ENCODE data around the gene ZNF587. TPM values are rescaled to one million over a fixed set of nuclear protein-coding genes. Genes with fewer than 3 reads are reported as not detected.
"Not testable (repeated sequence)": the region's sequence is repeated elsewhere in the genome, so short reads cannot be mapped to it uniquely, and the experiment has no call there.

ZNF587 gene
- total RNA-seq, 2 donors from 2014 or later, result 18.6 to 20.9 TPM

DNA sequence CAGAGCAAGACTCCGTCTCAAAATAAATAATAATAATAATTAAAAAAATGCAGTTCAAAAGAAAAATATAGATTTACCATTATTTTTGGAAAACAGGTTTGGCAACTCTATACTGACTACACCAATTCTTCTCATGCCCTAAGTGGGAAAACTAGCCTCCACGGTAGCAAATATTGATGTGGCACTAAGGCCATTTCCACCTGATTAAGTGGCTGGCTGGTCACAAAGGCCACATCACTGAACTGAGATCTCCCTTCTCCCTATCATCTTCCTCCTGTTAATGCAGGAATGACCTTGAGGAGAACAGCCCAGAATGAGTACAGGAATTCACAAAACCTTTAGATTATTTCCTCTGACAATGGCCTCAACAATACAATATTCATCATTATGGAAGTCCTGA is 20.6 kb downstream of the ZNF587 start:
- no peak for DNase-seq
- intact Hi-C loops (cut with DNase I), result no loop called here
- no peak for ATAC-seq

DNA sequence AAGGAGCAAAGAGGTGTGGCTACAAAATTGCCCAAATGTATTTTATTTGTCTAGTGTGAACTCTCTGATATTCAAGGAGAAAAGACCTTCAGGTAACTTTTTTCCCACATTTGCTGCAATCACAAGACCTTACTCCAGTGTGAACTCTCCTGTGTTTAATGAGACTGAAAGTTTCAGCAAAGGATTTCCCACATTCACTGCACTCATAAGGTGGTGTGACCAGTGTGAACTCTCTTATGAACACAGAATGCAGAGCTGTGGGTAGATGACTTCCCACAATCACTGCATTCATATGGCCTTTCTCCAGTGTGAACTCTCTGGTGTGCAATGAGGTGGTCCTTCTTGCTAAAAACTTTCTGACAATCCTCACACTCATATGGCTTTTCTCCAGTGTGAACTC is 22.8 kb downstream of the ZNF587 start:
- ATAC-seq, result no peak
- intact Hi-C loops (cut with DNase I), result no loop called here
- no peak for DNase-seq

DNA sequence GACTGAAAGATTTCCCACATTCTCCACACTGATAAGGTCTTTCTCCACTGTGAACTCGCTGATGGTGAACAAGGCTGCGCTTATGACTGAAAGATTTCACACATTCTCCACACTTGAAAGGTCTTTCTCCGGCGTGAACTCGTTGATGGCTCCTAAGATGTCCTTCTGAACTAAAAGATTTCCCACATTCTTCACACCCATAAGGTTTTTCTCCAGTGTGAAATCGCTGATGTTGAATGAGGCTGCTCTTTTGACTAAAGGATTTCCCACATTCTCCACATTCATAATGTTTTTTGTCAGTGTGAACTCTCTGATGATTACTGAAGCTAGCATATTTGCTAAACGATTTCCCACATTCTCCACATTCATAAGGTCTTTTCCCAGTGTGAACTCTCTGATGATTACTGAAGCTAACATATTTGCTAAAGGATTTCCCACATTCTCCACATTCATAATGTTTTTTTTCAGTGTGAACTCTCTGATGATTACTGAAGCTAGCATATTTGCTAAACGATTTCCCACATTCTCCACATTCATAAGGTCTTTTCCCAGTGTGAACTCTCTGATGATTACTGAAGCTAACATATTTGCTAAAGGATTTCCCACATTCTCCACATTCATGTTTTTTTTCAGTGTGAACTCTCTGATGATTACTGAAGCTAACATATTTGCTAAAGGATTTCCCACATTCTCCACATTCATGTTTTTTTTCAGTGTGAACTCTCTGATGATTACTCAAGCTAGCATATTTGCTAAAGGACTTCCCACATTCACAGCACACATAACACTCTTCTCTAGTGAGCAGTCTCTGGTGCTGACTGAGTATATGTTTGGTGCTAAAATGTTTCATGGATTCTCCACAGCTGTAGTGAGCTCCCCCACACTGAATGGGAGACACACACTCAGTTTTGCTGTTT is 24.5 kb downstream of the ZNF587 start:
- DNase-seq; intact Hi-C loops (cut with DNase I); ATAC-seq: not testable (repeated sequence)

- DNase-seq (no peak), ATAC-seq (no peak)
Observed at GRCh38 chr19:57886046-57886445, 36.4 kb downstream of the ZNF587 start.

DNA sequence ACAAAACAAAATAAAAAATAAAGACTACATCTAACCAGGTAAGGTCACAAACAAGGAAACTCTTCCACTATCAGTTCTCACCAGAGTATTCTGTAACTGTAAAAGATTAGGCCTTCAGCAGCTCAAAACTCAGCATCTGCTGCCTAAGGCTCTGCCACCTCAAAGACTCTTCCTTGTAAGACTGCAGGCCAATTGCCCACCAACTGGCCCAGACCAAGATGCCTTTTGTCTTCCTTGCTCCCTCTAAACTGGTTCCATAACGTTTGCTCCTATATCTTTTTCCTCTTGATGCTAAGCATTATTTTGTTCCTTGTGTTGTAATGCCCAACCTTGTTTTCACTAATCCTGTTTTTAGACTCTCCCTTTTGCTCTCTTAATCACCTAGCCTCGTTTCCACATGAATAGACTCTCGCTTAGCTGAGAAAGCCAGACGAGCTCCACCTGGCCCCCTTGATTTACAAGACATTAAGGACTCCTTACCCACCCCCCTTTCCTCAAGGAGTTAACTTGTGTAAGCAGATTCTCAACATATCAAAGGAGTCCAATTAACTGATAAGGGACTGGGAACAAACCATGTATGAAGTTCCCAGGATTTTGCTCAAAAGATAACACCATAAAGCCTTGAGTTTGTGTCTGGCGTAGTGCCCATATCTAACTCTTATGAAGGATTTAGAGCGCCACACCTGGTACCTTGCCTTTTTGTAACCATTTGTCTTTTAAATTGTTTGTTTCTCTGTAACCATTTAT is 37.7 kb downstream of the ZNF587 start:
- DNase-seq, result no peak
- intact Hi-C loops (cut with DNase I), result no loop called here
- ATAC-seq, result no peak

More at GRCh38 chr19:57886046-57886445, 36.4 kb downstream of the ZNF587 start:
- intact Hi-C loops (cut with DNase I), result no loop called here

- intact Hi-C loops (cut with DNase I), result no loop called here
- ATAC-seq (peak in 1 of 2 donors; percentile 4), DNase-seq (no peak)
Observed at GRCh38 chr19:57888107-57888559, 38.5 kb downstream of the ZNF587 start.

GRCh38 chr19:57888560-57889231 is 39.0 kb downstream of the ZNF587 start, which contains the start of gene ZNF814:
Gene ZNF814 (minus strand): TSS chr19:57889037. CDS start chr19:57888802, 235 bp downstream.
- intact Hi-C loops (cut with DNase I), result no loop called here
- ATAC-seq, result peak; percentile 96 to 97

DNA sequence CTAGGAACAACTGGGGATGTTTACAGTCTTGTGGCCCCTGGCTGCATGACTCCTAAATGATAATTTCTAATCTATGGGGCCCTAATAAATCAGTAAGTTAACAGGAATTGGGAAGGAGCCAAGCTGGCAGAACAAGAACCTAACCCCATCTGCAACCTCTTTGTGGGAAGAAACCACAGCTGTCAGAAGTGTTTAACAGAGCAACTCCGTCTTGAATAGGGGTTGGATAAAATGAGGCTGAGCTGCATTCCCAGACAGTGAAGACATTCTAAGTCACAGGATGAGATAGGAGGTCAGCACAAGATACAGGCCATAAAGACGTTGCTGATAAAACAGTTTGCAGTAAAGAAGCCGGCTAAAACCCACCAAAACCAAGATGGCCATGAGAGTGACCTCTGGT is 41.0 kb downstream of the ZNF587 start:
- ATAC-seq; DNase-seq; intact Hi-C loops (cut with DNase I): not testable (repeated sequence)

More at GRCh38 chr19:57888560-57889231, 39.0 kb downstream of the ZNF587 start, which contains the start of gene ZNF814:
- peak; percentile 88 for DNase-seq

GRCh38 chr19:57900311-57900710 is 50.7 kb downstream of the ZNF587 start:
- intact Hi-C loops (cut with DNase I), result loop anchor here in 1 of 2 donors (5.0 to 10.0 kb wide), 2 partner anchors 163 to 796 kb away; no protein-coding TSS in a partner anchor
- DNase-seq (no peak), ATAC-seq (no peak)

- DNase-seq, result no peak
- intact Hi-C loops (cut with DNase I), result loop anchor here in 1 of 2 donors (5.0 to 10.0 kb wide), 2 partner anchors 166 to 799 kb away; no protein-coding TSS in a partner anchor
- ATAC-seq, result no peak
Observed at GRCh38 chr19:57903618-57904184, 54.0 kb downstream of the ZNF587 start.

DNA sequence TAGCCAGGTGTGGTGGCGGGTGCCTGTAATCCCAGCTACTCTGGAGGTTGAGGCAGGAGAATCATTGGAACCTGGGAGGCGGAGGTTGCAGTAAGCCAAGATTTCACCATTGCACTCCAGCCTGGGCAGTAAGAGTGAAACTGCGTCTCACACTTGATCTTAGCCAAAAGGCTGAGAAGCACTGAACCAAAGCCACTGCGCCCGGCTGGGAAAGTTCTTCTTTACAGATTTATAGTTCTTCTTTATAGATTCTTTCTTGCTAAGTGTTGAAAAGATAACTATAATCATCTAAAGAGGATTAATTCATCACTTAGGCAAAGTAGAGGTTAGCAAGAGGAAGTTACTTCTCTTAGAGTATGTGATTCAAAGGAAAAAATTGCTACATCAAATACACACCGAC is 55.6 kb downstream of the ZNF587 start:
- DNase-seq (no peak), ATAC-seq (no peak)
- intact Hi-C loops (cut with DNase I), result loop anchor here in 1 of 2 donors (10.0 kb wide), 1 partner anchor 800 kb away; no protein-coding TSS in a partner anchor

DNA sequence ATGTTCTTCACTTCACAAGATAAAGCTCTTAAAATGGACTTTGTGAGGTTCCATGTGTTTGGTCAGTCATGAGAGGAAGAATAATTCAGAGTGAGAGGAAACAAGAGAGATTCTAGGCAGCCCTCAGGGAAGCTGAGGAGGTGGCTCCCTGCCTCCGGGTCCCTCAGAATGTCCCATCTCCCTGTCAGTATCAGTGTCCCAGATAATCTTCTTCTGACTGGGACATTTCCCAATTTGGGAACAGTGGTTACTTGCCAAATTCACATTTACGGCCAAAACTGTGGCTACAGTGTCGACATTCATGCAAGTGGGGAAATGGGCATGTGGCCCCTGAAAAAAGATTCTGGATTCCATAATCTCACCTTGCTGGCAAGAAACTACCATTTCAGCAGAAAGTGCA is 57.7 kb downstream of the ZNF587 start:
- intact Hi-C loops (cut with DNase I), result loop anchor here in 1 of 2 donors (10.0 kb wide), 1 partner anchor 803 kb away; no protein-coding TSS in a partner anchor
- ATAC-seq, result no peak

DNA sequence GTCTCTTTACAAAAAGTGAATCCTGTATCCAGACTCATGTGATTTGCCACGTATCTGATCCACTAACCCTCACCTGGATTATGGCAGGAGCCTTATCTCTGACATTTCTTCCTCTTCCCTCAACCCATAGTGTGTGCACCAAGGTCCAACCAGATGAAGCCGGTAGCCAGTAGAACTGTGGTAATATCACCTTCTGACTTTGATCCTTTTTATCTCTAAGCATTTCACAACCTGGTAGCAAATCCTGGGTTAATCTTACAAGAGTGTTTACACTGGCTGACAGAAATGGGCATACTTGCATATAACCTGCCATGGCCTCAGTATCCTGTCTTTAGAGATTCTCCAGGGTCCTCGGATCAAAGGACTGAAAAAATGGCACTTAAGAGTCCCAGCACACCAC is 64.9 kb downstream of the ZNF587 start:
- intact Hi-C loops (cut with DNase I), result no loop called here
- DNase-seq, result no peak
- no peak for ATAC-seq

More for the DNA sequence above, 57.7 kb downstream of the ZNF587 start:
- DNase-seq, result no peak

Other genes with a start within 250 kb of the ZNF587 start
- 1 to 10 TPM; 3.7 to 5.3 TPM for gene ZNF530, start 250.0 kb upstream of the ZNF587 start, total RNA-seq
- gene ZNF134, start 235.6 kb upstream of the ZNF587 start, total RNA-seq, result 10 to 100 TPM; 14.2 to 16.2 TPM
- gene ZNF211, start 216.7 kb upstream of the ZNF587 start, total RNA-seq, result 10 to 100 TPM in 1 of 2 donors, 1 to 10 TPM in 1; 9.5 to 11.1 TPM
- under 1 TPM in 1 of 2 donors, not detected in 1; 0.13 TPM for gene ZSCAN4, start 180.9 kb upstream of the ZNF587 start, total RNA-seq
- gene ZNF551, start 167.9 kb upstream of the ZNF587 start, total RNA-seq, result 1 to 10 TPM; 4.2 to 6.4 TPM
- gene ZNF154, start 140.7 kb upstream of the ZNF587 start, total RNA-seq, result 1 to 10 TPM; 3.4 to 6.1 TPM
- 1 to 10 TPM; 5.1 to 7.0 TPM for gene ZNF671, start 122.2 kb upstream of the ZNF587 start, total RNA-seq
- gene ZNF776, start 103.0 kb upstream of the ZNF587 start, total RNA-seq, result 10 to 100 TPM; 10.8 to 14.4 TPM
- 1 to 10 TPM; 9.3 to 9.5 TPM for gene ZNF586, start 80.2 kb upstream of the ZNF587 start, total RNA-seq
- gene ZNF552, start 34.9 kb upstream of the ZNF587 start, total RNA-seq, result 1 to 10 TPM; 3.3 to 4.6 TPM
- 1 to 10 TPM; 5.9 to 8.7 TPM for gene ZNF587B, start 19.6 kb upstream of the ZNF587 start, total RNA-seq
- gene ZNF814, start 39.2 kb downstream of the ZNF587 start, total RNA-seq, result 10 to 100 TPM; 10.8 to 10.9 TPM
- gene ZNF417, start 66.7 kb downstream of the ZNF587 start, total RNA-seq, result 10 to 100 TPM; 11.9 to 13.4 TPM
- gene ZNF418, start 85.5 kb downstream of the ZNF587 start, total RNA-seq, result 10 to 100 TPM in 1 of 2 donors, 1 to 10 TPM in 1; 9.1 to 10.5 TPM
- gene ZNF256, start 97.8 kb downstream of the ZNF587 start, total RNA-seq, result 10 to 100 TPM in 1 of 2 donors, 1 to 10 TPM in 1; 9.6 to 15.3 TPM
- gene C19orf18, start 124.7 kb downstream of the ZNF587 start, total RNA-seq, result 1 to 10 TPM; 2.0 to 2.1 TPM
- gene ZNF606, start 153.0 kb downstream of the ZNF587 start, total RNA-seq, result 10 to 100 TPM; 11.4 to 13.8 TPM
- gene ZSCAN1, start 184.2 kb downstream of the ZNF587 start, total RNA-seq, result under 1 TPM in 1 of 2 donors, not detected in 1; 0.42 TPM
- 1 to 10 TPM; 2.5 to 3.4 TPM for gene ZNF135, start 209.4 kb downstream of the ZNF587 start, total RNA-seq
- gene ZSCAN18, start 248.4 kb downstream of the ZNF587 start, total RNA-seq, result 10 to 100 TPM; 54.0 to 60.9 TPM

Measured in left cardiac atrium (tissue), 4 donors.